T-helper 17 cell (primary cell): Measurements from ENCODE around the gene PEX11B. TPM values are rescaled to one million over a fixed set of nuclear protein-coding genes. Genes with fewer than 3 reads are reported as not detected.

Experiments
- ATAC-seq: fragments of 150-1000 bp; cut with Tn5 transposase; 2 replicates; pipeline ENCODE4 v1.10.0; 2021; ENCODE audit warnings: mild to moderate bottlenecking, moderate library complexity
- DNase-seq, 3 donors: peaks; one replicate each; pipeline versions ENCODE4 v3.0.0 to v3.0.0-alpha.2; 2020 to 2021
- H3K9me3 ChIP-seq: one replicate; pipeline ENCODE4 v1.7.0; 2013; ENCODE audit warnings: low read length, mild to moderate bottlenecking; ENCODE audit not compliant: control insufficient read depth, poor library complexity, severe bottlenecking
- H3K27ac Mint-ChIP-seq: one replicate; pipeline ENCODE4 v1.8.0; 2022; ENCODE audit warnings: mild to moderate bottlenecking, moderate library complexity, mixed read lengths
- H3K27me3 Mint-ChIP-seq: one replicate; pipeline ENCODE4 v1.8.0; 2022; ENCODE audit warnings: mixed read lengths
- H3K36me3 Mint-ChIP-seq: one replicate; pipeline ENCODE4 v1.8.0; 2022; ENCODE audit warnings: low read depth, mixed read lengths
- H3K4me1 Mint-ChIP-seq: one replicate; pipeline ENCODE4 v1.8.0; 2022; ENCODE audit warnings: mild to moderate bottlenecking, mixed read lengths
- H3K4me3 Mint-ChIP-seq: one replicate; pipeline ENCODE4 v1.8.0; 2022; ENCODE audit warnings: mild to moderate bottlenecking, moderate library complexity, mixed read lengths
- total RNA-seq, 4 donors: library from RNA in 2 of 4; stranded (reverse) in 2 of 4; gene quantifications; one replicate each; pipeline ENCODE4 v1.2.3 and lab custom pipeline; 2022 to 2026

The PEX11B gene
- total RNA-seq, 2 donors from 2014 or later = 15.7 TPM

GRCh38 chr1:145891143-145891542 lies 27.4 kb downstream of the PEX11B start:
- no peak for ATAC-seq
- no peaks in the 10 kb centered on the region for H3K9me3 ChIP-seq
- Mint-ChIP-seq H3K27me3 (no peaks in the 10 kb centered on the region), H3K36me3 (no peaks in the 10 kb centered on the region), H3K4me1 (peaks cover 2% of the 10 kb centered on the region), H3K4me3 (no peak overlapping the region), H3K27ac (no peak overlapping the region)
- DNase-seq = no peak

- Mint-ChIP-seq H3K27me3 (peaks cover 9% of the 10 kb centered on the region), H3K27ac (no peak overlapping the region), H3K36me3 (no peaks in the 10 kb centered on the region), H3K4me3 (no peak overlapping the region), H3K4me1 (peaks cover 9% of the 10 kb centered on the region)
- no peak for ATAC-seq
- DNase-seq = no peak
- H3K9me3 ChIP-seq = no peaks in the 10 kb centered on the region
These were observed 28.8 kb downstream of the PEX11B start for GRCh38 chr1:145889722-145890121.

GRCh38 chr1:145887631-145888030 lies 30.9 kb downstream of the PEX11B start:
- no peaks in the 10 kb centered on the region for H3K9me3 ChIP-seq

GRCh38 chr1:145886816-145887215 lies 31.7 kb downstream of the PEX11B start:
- Mint-ChIP-seq H3K27me3 (peaks cover 24% of the 10 kb centered on the region), H3K36me3 (no peaks in the 10 kb centered on the region), H3K4me1 (peaks cover 11% of the 10 kb centered on the region), H3K27ac (no peak overlapping the region), H3K4me3 (peak overlapping the region; percentile 88)
- H3K9me3 ChIP-seq = no peaks in the 10 kb centered on the region
- ATAC-seq (no peak), DNase-seq (no peak)

More at GRCh38 chr1:145887631-145888030, 30.9 kb downstream of the PEX11B start:
- no peak overlapping the region for H3K27ac Mint-ChIP-seq
- no peaks in the 10 kb centered on the region for H3K36me3 Mint-ChIP-seq
- no peak overlapping the region for H3K4me3 Mint-ChIP-seq
- ATAC-seq (no peak), DNase-seq (no peak)
- H3K4me1 Mint-ChIP-seq = peaks cover 11% of the 10 kb centered on the region
- H3K27me3 Mint-ChIP-seq = peaks cover 24% of the 10 kb centered on the region

- ATAC-seq (no peak), DNase-seq (no peak)
- no peaks in the 10 kb centered on the region for H3K9me3 ChIP-seq
- Mint-ChIP-seq H3K4me3 (peak overlapping the region; percentile 88), H3K27me3 (peaks cover 24% of the 10 kb centered on the region), H3K4me1 (peaks cover 11% of the 10 kb centered on the region), H3K36me3 (no peaks in the 10 kb centered on the region), H3K27ac (no peak overlapping the region)
These were observed 32.1 kb downstream of the PEX11B start for GRCh38 chr1:145886390-145886789.

- H3K27me3 Mint-ChIP-seq = peaks cover 24% of the 10 kb centered on the region
- DNase-seq = peak; percentile 80 to 82 (median 81)
- no peaks in the 10 kb centered on the region for H3K36me3 Mint-ChIP-seq
- H3K9me3 ChIP-seq = no peaks in the 10 kb centered on the region
- peak within 1 kb of the TSS; percentile 88 for H3K4me3 Mint-ChIP-seq
- ATAC-seq = peak; percentile 99
- H3K4me1 Mint-ChIP-seq = peaks cover 13% of the 10 kb centered on the region
- peak within 1 kb of the TSS; percentile 24 for H3K27ac Mint-ChIP-seq
These were observed 32.7 kb downstream of the PEX11B start, which contains the start of gene ANKRD35 for GRCh38 chr1:145885738-145886287. ANKRD35 (minus strand) TSS chr1:145885866; CDS start chr1:145885758, 108 bp downstream.

- H3K9me3 ChIP-seq = no peaks in the 10 kb centered on the region
- Mint-ChIP-seq H3K4me3 (peak overlapping the region; percentile 88), H3K4me1 (peaks cover 13% of the 10 kb centered on the region), H3K27me3 (peaks cover 24% of the 10 kb centered on the region), H3K36me3 (no peaks in the 10 kb centered on the region), H3K27ac (peak overlapping the region; percentile 24)
- ATAC-seq = no peak
- DNase-seq = no peak
These were observed 33.8 kb downstream of the PEX11B start for GRCh38 chr1:145884675-145885074.

GRCh38 chr1:145879775-145880174 lies 38.7 kb downstream of the PEX11B start:
- no peak overlapping the region for H3K27ac Mint-ChIP-seq
- H3K4me3 Mint-ChIP-seq = no peak overlapping the region
- H3K27me3 Mint-ChIP-seq = peaks cover 40% of the 10 kb centered on the region
- H3K4me1 Mint-ChIP-seq = peaks cover 6% of the 10 kb centered on the region
- ATAC-seq (no peak), DNase-seq (no peak)
- H3K36me3 Mint-ChIP-seq = no peaks in the 10 kb centered on the region
- no peaks in the 10 kb centered on the region for H3K9me3 ChIP-seq

- no peaks in the 10 kb centered on the region for H3K9me3 ChIP-seq
- Mint-ChIP-seq H3K27ac (no peak overlapping the region), H3K36me3 (no peaks in the 10 kb centered on the region), H3K4me1 (peaks cover 4% of the 10 kb centered on the region), H3K27me3 (peaks cover 34% of the 10 kb centered on the region), H3K4me3 (no peak overlapping the region)
- DNase-seq (no peak), ATAC-seq (no peak)
These were observed 39.8 kb downstream of the PEX11B start for GRCh38 chr1:145878724-145879123.

- Mint-ChIP-seq H3K4me3 (no peak overlapping the region), H3K27me3 (peaks cover 34% of the 10 kb centered on the region), H3K27ac (no peak overlapping the region), H3K4me1 (peaks cover 4% of the 10 kb centered on the region), H3K36me3 (no peaks in the 10 kb centered on the region)
- DNase-seq (no peak), ATAC-seq (no peak)
- no peaks in the 10 kb centered on the region for H3K9me3 ChIP-seq
These were observed 40.5 kb downstream of the PEX11B start for GRCh38 chr1:145877923-145878486.

GRCh38 chr1:145874646-145875045 lies 43.9 kb downstream of the PEX11B start:
- Mint-ChIP-seq H3K4me3 (no peak overlapping the region), H3K4me1 (peaks cover 18% of the 10 kb centered on the region), H3K27ac (no peak overlapping the region), H3K36me3 (no peaks in the 10 kb centered on the region), H3K27me3 (peaks cover 41% of the 10 kb centered on the region)
- ATAC-seq (no peak), DNase-seq (no peak)
- H3K9me3 ChIP-seq = no peaks in the 10 kb centered on the region

GRCh38 chr1:145871994-145872924 lies 46.3 kb downstream of the PEX11B start:
- Mint-ChIP-seq H3K27me3 (peaks cover 33% of the 10 kb centered on the region), H3K27ac (peak overlapping the region; percentile 84), H3K4me3 (peak overlapping the region; percentile 84), H3K36me3 (no peaks in the 10 kb centered on the region), H3K4me1 (peaks cover 16% of the 10 kb centered on the region)
- DNase-seq (peak in 2 of 3 donors; percentile 16 to 18), ATAC-seq (peak; percentile 86)
- no peaks in the 10 kb centered on the region for H3K9me3 ChIP-seq

GRCh38 chr1:145868232-145868631 lies 50.3 kb downstream of the PEX11B start:
- H3K27me3 Mint-ChIP-seq = peaks cover 15% of the 10 kb centered on the region
- DNase-seq (no peak), ATAC-seq (no peak)
- H3K27ac Mint-ChIP-seq = no peak overlapping the region
- no peaks in the 10 kb centered on the region for H3K36me3 Mint-ChIP-seq
- no peaks in the 10 kb centered on the region for H3K9me3 ChIP-seq
- H3K4me3 Mint-ChIP-seq = no peak overlapping the region
- H3K4me1 Mint-ChIP-seq = peaks cover 20% of the 10 kb centered on the region
